Upper lobe of left lung (tissue), 4 donors: Measurements from ENCODE around the gene SLC22A2.

ENCODE experiments used
- POLR2A ChIP-seq, 4 donors: fragments of 450-650 bp; IDR thresholded peaks; one replicate each; pipeline ENCODE4 v1.5.1; 2016 to 2017; ENCODE audit warnings: antibody characterized with exemption in 4 of 4, mild to moderate bottlenecking in 2 of 4
- TF ChIP-seq, protein P1 (sequence below), 6 experiments: fragments of 450-650 bp in 4 of 6; fragments of 200-600 bp in 2 of 6; sonication (generic) in 2 of 6; IDR thresholded peaks; one replicate each; pipeline ENCODE4 v1.5.1; 2016 to 2019; ENCODE audit warnings: antibody characterized with exemption in 6 of 6

DNA sequence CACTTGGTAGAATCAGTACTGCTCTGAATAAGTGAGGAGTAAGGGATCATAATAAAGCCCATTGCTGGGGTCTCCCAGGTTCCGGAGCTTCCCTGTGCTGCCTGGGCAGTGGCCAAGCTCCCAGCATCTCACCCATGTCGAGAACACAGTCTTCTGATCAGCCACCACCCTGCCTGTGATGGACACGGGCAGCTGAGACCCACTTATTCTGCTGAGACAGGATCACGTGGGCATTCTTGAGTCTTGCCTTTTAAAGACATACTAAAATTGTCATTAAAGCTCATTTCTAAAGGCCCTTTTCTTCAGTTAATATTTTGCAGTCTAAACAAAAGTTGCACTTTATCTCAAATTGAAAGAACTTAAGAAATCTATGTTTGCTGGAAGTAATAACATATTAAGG is 42.7 kb upstream of the SLC22A2 start:
- TF ChIP-seq, protein P1, sequence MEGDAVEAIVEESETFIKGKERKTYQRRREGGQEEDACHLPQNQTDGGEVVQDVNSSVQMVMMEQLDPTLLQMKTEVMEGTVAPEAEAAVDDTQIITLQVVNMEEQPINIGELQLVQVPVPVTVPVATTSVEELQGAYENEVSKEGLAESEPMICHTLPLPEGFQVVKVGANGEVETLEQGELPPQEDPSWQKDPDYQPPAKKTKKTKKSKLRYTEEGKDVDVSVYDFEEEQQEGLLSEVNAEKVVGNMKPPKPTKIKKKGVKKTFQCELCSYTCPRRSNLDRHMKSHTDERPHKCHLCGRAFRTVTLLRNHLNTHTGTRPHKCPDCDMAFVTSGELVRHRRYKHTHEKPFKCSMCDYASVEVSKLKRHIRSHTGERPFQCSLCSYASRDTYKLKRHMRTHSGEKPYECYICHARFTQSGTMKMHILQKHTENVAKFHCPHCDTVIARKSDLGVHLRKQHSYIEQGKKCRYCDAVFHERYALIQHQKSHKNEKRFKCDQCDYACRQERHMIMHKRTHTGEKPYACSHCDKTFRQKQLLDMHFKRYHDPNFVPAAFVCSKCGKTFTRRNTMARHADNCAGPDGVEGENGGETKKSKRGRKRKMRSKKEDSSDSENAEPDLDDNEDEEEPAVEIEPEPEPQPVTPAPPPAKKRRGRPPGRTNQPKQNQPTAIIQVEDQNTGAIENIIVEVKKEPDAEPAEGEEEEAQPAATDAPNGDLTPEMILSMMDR (IDR thresholded peaks at IDR 0.05) = no peak
- TF ChIP-seq POLR2A (IDR thresholded peaks at IDR 0.05) = no peak
